ENCODE measurements around the gene PDE10A.

- TF ChIP-seq POLR2A (IDR thresholded peaks at IDR 0.05), result no peak
- TF ChIP-seq, protein P1, sequence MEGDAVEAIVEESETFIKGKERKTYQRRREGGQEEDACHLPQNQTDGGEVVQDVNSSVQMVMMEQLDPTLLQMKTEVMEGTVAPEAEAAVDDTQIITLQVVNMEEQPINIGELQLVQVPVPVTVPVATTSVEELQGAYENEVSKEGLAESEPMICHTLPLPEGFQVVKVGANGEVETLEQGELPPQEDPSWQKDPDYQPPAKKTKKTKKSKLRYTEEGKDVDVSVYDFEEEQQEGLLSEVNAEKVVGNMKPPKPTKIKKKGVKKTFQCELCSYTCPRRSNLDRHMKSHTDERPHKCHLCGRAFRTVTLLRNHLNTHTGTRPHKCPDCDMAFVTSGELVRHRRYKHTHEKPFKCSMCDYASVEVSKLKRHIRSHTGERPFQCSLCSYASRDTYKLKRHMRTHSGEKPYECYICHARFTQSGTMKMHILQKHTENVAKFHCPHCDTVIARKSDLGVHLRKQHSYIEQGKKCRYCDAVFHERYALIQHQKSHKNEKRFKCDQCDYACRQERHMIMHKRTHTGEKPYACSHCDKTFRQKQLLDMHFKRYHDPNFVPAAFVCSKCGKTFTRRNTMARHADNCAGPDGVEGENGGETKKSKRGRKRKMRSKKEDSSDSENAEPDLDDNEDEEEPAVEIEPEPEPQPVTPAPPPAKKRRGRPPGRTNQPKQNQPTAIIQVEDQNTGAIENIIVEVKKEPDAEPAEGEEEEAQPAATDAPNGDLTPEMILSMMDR (IDR thresholded peaks at IDR 0.05), result no peak
These were observed 21.3 kb downstream of the PDE10A start for GRCh38 chr6:165641672-165642156.
